K562 (cell line): ENCODE measurements around the gene SULT2B1. TPM values are rescaled to one million over a fixed set of nuclear protein-coding genes. Genes with fewer than 3 reads are reported as not detected.

ENCODE experiments used
- GATAD2A ChIP-seq: fragments of 450-650 bp; IDR thresholded peaks from 2 replicates; pipeline ENCODE4 v1.6.1; 2017
- HDGF ChIP-seq: fragments of 450-650 bp; IDR thresholded peaks from 2 replicates; pipeline ENCODE4 v1.6.1; 2016
- MEF2A ChIP-seq: IDR thresholded peaks from 2 replicates; pipeline ENCODE4 v1.6.1; 2011; ENCODE audit warnings: low read depth, mild to moderate bottlenecking, low read length, moderate library complexity; ENCODE audit not compliant: control insufficient read depth
- RBFOX2 ChIP-seq: fragments of 200-400 bp; formaldehyde crosslinking; IDR thresholded peaks from 2 replicates; pipeline ENCODE4 v1.6.1; 2017; ENCODE audit warnings: low read depth, mild to moderate bottlenecking, low read length, moderate library complexity
- RBM14 ChIP-seq: fragments of 200-400 bp; formaldehyde crosslinking; IDR thresholded peaks from 2 replicates; pipeline ENCODE4 v1.6.1; 2018; ENCODE audit warnings: low read depth, mild to moderate bottlenecking, low read length, moderate library complexity, borderline replicate concordance; ENCODE audit not compliant: insufficient read depth
- SNIP1 ChIP-seq: fragments of 450-650 bp; IDR thresholded peaks from 2 replicates; pipeline ENCODE4 v1.7.1; 2017; ENCODE audit warnings: low read depth, mild to moderate bottlenecking
- SP2 ChIP-seq: IDR thresholded peaks from 2 replicates; pipeline ENCODE4 v1.6.1; 2011; ENCODE audit warnings: mild to moderate bottlenecking, low read depth, low read length, moderate library complexity; ENCODE audit not compliant: poor library complexity, severe bottlenecking; ENCODE audit errors: extremely low read depth
- ZC3H4 ChIP-seq: sonication (generic); formaldehyde crosslinking; IDR thresholded peaks from 2 replicates; pipeline ENCODE4 v1.9.0; 2021; ENCODE audit warnings: missing genetic modification reagents, borderline replicate concordance
- ZNF354B ChIP-seq: fragments of 250-450 bp; sonication (Bioruptor Pico); IDR thresholded peaks from 2 replicates; pipeline ENCODE4 v1.4.0; 2020
- polyA plus RNA-seq, 8 experiments: library from polyadenylated mRNA; depleted of rRNA in 4 of 8; stranded (reverse) in 5 of 8; unstranded in 3 of 8; fragments of >200 nt; fragmentation: Nextera tagmentation in 2 of 8; fragmentation: Illumina TruSeq in 1 of 8; extraction: Ambion mirVana in 2 of 8; extraction: Trizol in 1 of 8; gene quantifications; 2 replicates each; pipeline versions ENCODE4 v1.2.1 to v1.2.3, GENCODE V29; 2011 to 2014; ENCODE audit warnings: inconsistent platforms in 1 of 8, missing spikeins in 1 of 8
- total RNA-seq, 7 experiments: library from RNA; depleted of rRNA in 6 of 7; stranded (reverse); fragments of >200 nt in 6 of 7; fragmentation: Illumina TruSeq in 2 of 7; extraction: Trizol in 2 of 7; gene quantifications; 2 replicates each; pipeline versions ENCODE4 v1.2.1 to v1.2.3, GENCODE V29; 2011 to 2021; ENCODE audit warnings: low replicate concordance in 1 of 7
- TF ChIP-seq, protein P1 (sequence below): fragments of 450-650 bp; IDR thresholded peaks from 2 replicates; pipeline ENCODE4 v1.6.1; 2016; ENCODE audit warnings: low read depth
- TF ChIP-seq, protein P2 (sequence below): sonication (generic); formaldehyde crosslinking; IDR thresholded peaks from 2 replicates; pipeline ENCODE4 v1.8.0; 2022; ENCODE audit warnings: mild to moderate bottlenecking, missing genetic modification reagents
- TF ChIP-seq, protein P3 (sequence below), 2 experiments: fragments of 450-650 bp; IDR thresholded peaks; 2 replicates each; pipeline ENCODE4 v1.6.1; 2018; ENCODE audit warnings: mild to moderate bottlenecking in 2 of 2, low read depth in 1 of 2; ENCODE audit not compliant: partially characterized antibody in 2 of 2
- TF ChIP-seq, protein P4 (sequence below): fragments of 250-450 bp; sonication (Bioruptor Pico); IDR thresholded peaks from 2 replicates; pipeline ENCODE4 v1.9.0; 2021; ENCODE audit warnings: mild to moderate bottlenecking

SULT2B1 gene
- total and polyA plus RNA-seq, 9 of the 15 experiments (the other 6 are each of a cell fraction or from before 2014, with no cell fraction given): 0.09 to 0.62 (median 0.22) TPM; not detected in 2

DNA sequence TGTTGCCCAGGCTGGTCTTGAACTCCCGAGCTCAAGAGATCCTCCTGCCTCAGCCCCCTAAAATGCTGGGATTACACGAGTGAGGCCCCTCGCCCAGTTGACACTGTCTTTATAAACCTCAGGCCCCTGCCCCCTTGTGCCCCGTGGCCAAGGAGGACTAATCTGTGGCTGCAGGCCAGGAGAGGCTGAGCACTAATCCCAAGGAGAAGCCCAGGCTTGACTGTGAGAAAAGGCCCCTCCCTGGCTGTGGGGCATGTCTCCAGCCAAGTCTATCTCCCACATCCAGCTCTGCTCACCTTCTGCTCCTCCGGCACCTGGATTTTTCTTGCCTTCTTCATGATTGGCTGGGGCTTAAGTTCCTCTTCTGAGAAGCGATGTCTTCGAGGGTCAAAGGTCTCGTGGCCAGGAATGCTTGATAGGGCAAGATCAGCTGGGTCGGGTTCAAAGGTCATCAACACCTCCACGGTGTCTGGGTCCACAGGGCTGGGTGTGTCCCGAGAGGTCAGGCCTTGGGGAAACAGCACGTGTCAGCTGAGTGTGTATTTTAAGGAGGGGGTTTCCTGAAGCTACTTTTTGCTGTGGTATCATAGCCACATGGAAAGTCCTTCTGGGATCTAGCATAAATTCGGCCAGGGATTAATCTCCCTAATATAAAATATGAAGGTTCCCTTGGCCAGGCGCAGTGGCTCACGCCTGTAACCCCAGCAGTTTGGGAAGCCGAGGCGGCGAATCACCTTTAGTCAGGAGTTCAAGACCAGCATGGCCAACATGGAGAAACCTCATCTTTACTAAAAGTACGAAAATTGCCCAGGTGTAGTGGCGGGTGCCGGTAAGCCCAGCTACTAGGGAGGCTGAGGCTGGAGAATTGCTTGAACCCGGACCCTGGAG, 81.4 kb downstream of the SULT2B1 start (continued):
- TF ChIP-seq, protein P1, sequence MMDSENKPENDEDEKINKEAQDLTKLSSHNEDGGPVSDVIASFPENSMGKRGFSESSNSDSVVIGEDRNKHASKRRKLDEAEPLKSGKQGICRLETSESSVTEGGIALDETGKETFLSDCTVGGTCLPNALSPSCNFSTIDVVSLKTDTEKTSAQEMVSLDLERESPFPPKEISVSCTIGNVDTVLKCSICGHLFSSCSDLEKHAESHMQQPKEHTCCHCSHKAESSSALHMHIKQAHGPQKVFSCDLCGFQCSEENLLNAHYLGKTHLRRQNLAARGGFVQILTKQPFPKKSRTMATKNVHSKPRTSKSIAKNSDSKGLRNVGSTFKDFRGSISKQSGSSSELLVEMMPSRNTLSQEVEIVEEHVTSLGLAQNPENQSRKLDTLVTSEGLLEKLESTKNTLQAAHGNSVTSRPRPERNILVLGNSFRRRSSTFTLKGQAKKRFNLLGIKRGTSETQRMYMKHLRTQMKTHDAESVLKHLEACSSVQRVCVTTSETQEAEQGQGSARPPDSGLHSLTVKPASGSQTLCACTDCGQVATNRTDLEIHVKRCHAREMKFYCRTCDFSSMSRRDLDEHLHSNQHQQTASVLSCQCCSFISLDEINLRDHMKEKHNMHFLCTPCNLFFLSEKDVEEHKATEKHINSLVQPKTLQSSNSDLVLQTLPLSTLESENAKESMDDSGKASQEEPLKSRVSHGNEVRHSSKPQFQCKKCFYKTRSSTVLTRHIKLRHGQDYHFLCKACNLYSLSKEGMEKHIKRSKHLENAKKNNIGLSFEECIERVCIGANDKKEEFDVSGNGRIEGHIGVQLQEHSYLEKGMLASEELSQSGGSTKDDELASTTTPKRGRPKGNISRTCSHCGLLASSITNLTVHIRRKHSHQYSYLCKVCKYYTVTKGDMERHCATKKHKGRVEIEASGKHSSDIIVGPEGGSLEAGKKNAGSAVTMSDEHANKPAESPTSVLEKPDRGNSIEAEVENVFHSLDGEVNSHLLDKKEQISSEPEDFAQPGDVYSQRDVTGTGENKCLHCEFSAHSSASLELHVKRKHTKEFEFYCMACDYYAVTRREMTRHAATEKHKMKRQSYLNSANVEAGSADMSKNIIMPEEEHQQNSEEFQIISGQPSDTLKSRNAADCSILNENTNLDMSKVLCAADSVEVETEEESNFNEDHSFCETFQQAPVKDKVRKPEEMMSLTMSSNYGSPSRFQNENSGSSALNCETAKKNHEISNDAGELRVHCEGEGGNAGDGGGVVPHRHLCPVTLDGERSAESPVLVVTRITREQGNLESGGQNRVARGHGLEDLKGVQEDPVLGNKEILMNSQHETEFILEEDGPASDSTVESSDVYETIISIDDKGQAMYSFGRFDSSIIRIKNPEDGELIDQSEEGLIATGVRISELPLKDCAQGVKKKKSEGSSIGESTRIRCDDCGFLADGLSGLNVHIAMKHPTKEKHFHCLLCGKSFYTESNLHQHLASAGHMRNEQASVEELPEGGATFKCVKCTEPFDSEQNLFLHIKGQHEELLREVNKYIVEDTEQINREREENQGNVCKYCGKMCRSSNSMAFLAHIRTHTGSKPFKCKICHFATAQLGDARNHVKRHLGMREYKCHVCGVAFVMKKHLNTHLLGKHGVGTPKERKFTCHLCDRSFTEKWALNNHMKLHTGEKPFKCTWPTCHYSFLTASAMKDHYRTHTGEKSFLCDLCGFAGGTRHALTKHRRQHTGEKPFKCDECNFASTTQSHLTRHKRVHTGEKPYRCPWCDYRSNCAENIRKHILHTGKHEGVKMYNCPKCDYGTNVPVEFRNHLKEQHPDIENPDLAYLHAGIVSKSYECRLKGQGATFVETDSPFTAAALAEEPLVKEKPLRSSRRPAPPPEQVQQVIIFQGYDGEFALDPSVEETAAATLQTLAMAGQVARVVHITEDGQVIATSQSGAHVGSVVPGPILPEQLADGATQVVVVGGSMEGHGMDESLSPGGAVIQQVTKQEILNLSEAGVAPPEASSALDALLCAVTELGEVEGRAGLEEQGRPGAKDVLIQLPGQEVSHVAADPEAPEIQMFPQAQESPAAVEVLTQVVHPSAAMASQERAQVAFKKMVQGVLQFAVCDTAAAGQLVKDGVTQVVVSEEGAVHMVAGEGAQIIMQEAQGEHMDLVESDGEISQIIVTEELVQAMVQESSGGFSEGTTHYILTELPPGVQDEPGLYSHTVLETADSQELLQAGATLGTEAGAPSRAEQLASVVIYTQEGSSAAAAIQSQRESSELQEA: no peak
- TF ChIP-seq ZC3H4 (peak; percentile 70; the same call in 1 of the 2 replicates), SP2 (no peak), GATAD2A (0 out of 2 replicates have a peak, but pooled peaks have one; percentile 37), ZNF354B (CRISPR knock-in tag) (no peak), MEF2A (no peak), RBFOX2 (no peak), HDGF (no peak), RBM14 (no peak), SNIP1 (no peak)
- TF ChIP-seq, protein P2, sequence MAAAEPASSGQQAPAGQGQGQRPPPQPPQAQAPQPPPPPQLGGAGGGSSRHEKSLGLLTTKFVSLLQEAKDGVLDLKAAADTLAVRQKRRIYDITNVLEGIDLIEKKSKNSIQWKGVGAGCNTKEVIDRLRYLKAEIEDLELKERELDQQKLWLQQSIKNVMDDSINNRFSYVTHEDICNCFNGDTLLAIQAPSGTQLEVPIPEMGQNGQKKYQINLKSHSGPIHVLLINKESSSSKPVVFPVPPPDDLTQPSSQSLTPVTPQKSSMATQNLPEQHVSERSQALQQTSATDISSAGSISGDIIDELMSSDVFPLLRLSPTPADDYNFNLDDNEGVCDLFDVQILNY (CRISPR knock-in tag): no peak
- TF ChIP-seq, protein P3, sequence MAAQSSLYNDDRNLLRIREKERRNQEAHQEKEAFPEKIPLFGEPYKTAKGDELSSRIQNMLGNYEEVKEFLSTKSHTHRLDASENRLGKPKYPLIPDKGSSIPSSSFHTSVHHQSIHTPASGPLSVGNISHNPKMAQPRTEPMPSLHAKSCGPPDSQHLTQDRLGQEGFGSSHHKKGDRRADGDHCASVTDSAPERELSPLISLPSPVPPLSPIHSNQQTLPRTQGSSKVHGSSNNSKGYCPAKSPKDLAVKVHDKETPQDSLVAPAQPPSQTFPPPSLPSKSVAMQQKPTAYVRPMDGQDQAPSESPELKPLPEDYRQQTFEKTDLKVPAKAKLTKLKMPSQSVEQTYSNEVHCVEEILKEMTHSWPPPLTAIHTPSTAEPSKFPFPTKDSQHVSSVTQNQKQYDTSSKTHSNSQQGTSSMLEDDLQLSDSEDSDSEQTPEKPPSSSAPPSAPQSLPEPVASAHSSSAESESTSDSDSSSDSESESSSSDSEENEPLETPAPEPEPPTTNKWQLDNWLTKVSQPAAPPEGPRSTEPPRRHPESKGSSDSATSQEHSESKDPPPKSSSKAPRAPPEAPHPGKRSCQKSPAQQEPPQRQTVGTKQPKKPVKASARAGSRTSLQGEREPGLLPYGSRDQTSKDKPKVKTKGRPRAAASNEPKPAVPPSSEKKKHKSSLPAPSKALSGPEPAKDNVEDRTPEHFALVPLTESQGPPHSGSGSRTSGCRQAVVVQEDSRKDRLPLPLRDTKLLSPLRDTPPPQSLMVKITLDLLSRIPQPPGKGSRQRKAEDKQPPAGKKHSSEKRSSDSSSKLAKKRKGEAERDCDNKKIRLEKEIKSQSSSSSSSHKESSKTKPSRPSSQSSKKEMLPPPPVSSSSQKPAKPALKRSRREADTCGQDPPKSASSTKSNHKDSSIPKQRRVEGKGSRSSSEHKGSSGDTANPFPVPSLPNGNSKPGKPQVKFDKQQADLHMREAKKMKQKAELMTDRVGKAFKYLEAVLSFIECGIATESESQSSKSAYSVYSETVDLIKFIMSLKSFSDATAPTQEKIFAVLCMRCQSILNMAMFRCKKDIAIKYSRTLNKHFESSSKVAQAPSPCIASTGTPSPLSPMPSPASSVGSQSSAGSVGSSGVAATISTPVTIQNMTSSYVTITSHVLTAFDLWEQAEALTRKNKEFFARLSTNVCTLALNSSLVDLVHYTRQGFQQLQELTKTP (IDR thresholded peaks at IDR 0.05; ENCODE audit: low read depth in 1 of 2, partially characterized antibody in 2 of 2): no peak
- TF ChIP-seq, protein P4, sequence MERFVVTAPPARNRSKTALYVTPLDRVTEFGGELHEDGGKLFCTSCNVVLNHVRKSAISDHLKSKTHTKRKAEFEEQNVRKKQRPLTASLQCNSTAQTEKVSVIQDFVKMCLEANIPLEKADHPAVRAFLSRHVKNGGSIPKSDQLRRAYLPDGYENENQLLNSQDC (CRISPR knock-in tag): no peak
